ENCODE measurements around the gene BID.

BID gene

GRCh38 chr22:17802822-17803221, 28.6 kb upstream of the BID start:
- DNase-seq: no peak

GRCh38 chr22:17802411-17802810, 28.1 kb upstream of the BID start:
- DNase-seq: no peak

- DNase-seq: no peak
Observed at GRCh38 chr22:17797721-17798559, 23.7 kb upstream of the BID start.

GRCh38 chr22:17796695-17797094, 22.4 kb upstream of the BID start:
- DNase-seq: no peak

- no peak for DNase-seq
Observed at GRCh38 chr22:17795661-17796548, 21.6 kb upstream of the BID start.

GRCh38 chr22:17794726-17795542, 20.7 kb upstream of the BID start:
- no peak for DNase-seq

GRCh38 chr22:17792854-17793434, 18.7 kb upstream of the BID start:
- DNase-seq: no peak

GRCh38 chr22:17792299-17792698, 18.0 kb upstream of the BID start:
- no peak for DNase-seq

- no peak for DNase-seq
Observed at GRCh38 chr22:17791196-17791595, 16.9 kb upstream of the BID start.

- DNase-seq: no peak
Observed at GRCh38 chr22:17789379-17790200, 15.3 kb upstream of the BID start.

- no peak for DNase-seq
Observed at GRCh38 chr22:17788528-17789378, 14.5 kb upstream of the BID start.

GRCh38 chr22:17787716-17788330, 13.6 kb upstream of the BID start:
- DNase-seq: no peak

GRCh38 chr22:17787241-17787640, 13.0 kb upstream of the BID start:
- DNase-seq: no peak

- DNase-seq: no peak
Observed at GRCh38 chr22:17786435-17787161, 12.3 kb upstream of the BID start.

- DNase-seq: peak; percentile 78
Observed at GRCh38 chr22:17785185-17786184, 11.2 kb upstream of the BID start.

- DNase-seq: no peak
Observed at GRCh38 chr22:17784776-17785175, 10.5 kb upstream of the BID start.

- DNase-seq: no peak
Observed at GRCh38 chr22:17783773-17784480, 9.7 kb upstream of the BID start.

- DNase-seq: no peak
Observed at GRCh38 chr22:17783312-17783711, 9.0 kb upstream of the BID start.

All from stimulated activated CD4-positive, alpha-beta T cell treated with anti-CD3 and anti-CD28 coated beads, Interleukin-4, amount 100 ng/mL, for 24 hours (primary cell).